Choroid plexus epithelial cell (primary cell): ENCODE measurements around the gene EEF1AKMT4.
A peak's percentile ranks its signal among the peaks of the same experiment; 100 is the strongest.

Experiments used
- DNase-seq: peaks from one replicate; pipeline ENCODE4 v3.0.0-alpha.2; 2010; ENCODE audit warnings: low read depth
- H3K4me3 ChIP-seq: 2 replicates; pipeline ENCODE4 v1.5.1; 2011; ENCODE audit warnings: low read depth, mild to moderate bottlenecking, control low read depth, low read length, moderate library complexity
- CTCF ChIP-seq: conservative IDR thresholded peaks from 2 replicates; pipeline ENCODE4 v1.5.1; 2011; ENCODE audit warnings: low read depth, mild to moderate bottlenecking, control low read depth, inconsistent platforms, low read length, moderate library complexity

EEF1AKMT4 gene

GRCh38 chr3:184291044-184291737 is 41.7 kb downstream of the EEF1AKMT4 start:
- H3K4me3 ChIP-seq = no peak overlapping the region
- TF ChIP-seq CTCF = no peak
- DNase-seq = no peak

GRCh38 chr3:184291738-184292445 is 42.4 kb downstream of the EEF1AKMT4 start:
- no peak for TF ChIP-seq CTCF
- H3K4me3 ChIP-seq = no peak overlapping the region
- no peak for DNase-seq

GRCh38 chr3:184295771-184296170 is 46.3 kb downstream of the EEF1AKMT4 start:
- TF ChIP-seq CTCF = no peak
- H3K4me3 ChIP-seq = no peak overlapping the region
- DNase-seq = no peak

- DNase-seq = no peak
- H3K4me3 ChIP-seq = no peak overlapping the region
- no peak for TF ChIP-seq CTCF
These were observed 47.1 kb downstream of the EEF1AKMT4 start for GRCh38 chr3:184296616-184297015.

GRCh38 chr3:184298759-184299487 is 49.5 kb downstream of the EEF1AKMT4 start, which contains the start of gene PSMD2:
Gene PSMD2 (plus strand): TSS chr3:184299241. CDS start chr3:184299267, 26 bp downstream.
- peak; percentile 98 for DNase-seq
- H3K4me3 ChIP-seq = peak within 1 kb of the TSS; percentile 93
- TF ChIP-seq CTCF = no peak

- TF ChIP-seq CTCF = no peak
- peak; percentile 64 for DNase-seq
These were observed 50.3 kb downstream of the EEF1AKMT4 start for GRCh38 chr3:184299488-184300377.

More at GRCh38 chr3:184299488-184300377, 50.3 kb downstream of the EEF1AKMT4 start:
- H3K4me3 ChIP-seq = peak overlapping the region; percentile 93
